SK-N-SH (cell line): ENCODE measurements around the gene IMPA2.

Experiments used
- GABPA ChIP-seq: IDR thresholded peaks from 2 replicates; pipeline ENCODE4 v1.4.0; 2012; ENCODE audit warnings: low read depth, mild to moderate bottlenecking
- JUND ChIP-seq: IDR thresholded peaks from 2 replicates; pipeline ENCODE4 v1.4.0; 2012
- RCOR1 ChIP-seq: fragments of 150-350 bp; IDR thresholded peaks from 2 replicates; pipeline ENCODE4 v1.6.1; 2017; ENCODE audit warnings: antibody characterized with exemption, low read length
- RFX5 ChIP-seq: IDR thresholded peaks from 2 replicates; pipeline ENCODE4 v1.6.1; 2012; ENCODE audit warnings: mild to moderate bottlenecking, improper control_type of control experiment, low read length
- TEAD4 ChIP-seq: IDR thresholded peaks from 2 replicates; pipeline ENCODE4 v1.4.0; 2012; ENCODE audit warnings: mild to moderate bottlenecking, borderline replicate concordance; ENCODE audit not compliant: insufficient read depth
- TF ChIP-seq, protein P1 (sequence below): fragments of 200-600 bp; sonication (generic); IDR thresholded peaks from 2 replicates; pipeline ENCODE4 v1.6.1; 2017; ENCODE audit warnings: antibody characterized with exemption, mild to moderate bottlenecking, moderate library complexity
- TF ChIP-seq, protein P2 (sequence below): IDR thresholded peaks from 2 replicates; pipeline ENCODE4 v1.6.1; 2012; ENCODE audit warnings: mild to moderate bottlenecking, low read depth, low read length, moderate library complexity

DNA sequence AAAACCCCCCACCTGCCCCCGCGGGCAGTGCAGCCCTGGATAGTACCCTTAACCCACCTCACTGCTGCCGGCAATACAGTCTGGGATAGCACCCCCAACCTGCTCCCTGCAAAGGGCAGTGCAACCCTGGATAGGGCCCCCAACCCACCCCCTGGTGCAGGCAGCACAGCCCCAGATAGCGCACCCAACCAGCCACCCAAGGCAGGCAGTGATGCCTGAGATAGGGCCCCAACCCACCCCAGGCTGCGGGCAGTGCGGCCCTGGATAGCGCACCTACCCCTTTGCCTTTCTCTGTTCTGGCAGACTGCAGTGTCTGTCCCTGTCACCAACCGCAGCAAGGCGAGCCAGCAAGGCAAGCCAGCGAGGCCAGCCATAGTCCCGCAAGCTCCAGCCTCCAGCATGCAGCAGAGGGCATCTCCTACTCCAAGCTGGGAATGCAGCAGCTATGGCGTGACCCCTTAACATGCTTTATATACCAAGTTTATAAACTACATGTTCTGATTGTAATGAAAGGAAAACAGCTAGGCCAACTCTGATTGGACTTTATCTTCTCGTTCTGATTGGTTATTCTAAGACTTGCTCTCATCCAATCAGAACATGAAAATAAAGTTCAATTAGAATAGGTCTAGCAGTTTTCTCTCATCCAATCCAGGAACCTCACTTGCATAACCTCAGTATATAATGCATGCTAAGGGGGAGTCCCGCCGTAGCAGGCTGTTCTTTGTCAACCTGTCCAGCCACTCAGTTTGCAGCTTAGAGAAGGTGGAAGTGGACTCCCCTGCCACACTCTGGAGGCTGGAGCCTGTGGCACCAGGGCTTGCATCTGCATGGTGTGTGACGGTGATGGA is 78.3 kb downstream of the IMPA2 start:
- TF ChIP-seq GABPA (no peak), JUND (no peak), RFX5 (no peak), RCOR1 (no peak), TEAD4 (no peak)
- TF ChIP-seq, protein P1, sequence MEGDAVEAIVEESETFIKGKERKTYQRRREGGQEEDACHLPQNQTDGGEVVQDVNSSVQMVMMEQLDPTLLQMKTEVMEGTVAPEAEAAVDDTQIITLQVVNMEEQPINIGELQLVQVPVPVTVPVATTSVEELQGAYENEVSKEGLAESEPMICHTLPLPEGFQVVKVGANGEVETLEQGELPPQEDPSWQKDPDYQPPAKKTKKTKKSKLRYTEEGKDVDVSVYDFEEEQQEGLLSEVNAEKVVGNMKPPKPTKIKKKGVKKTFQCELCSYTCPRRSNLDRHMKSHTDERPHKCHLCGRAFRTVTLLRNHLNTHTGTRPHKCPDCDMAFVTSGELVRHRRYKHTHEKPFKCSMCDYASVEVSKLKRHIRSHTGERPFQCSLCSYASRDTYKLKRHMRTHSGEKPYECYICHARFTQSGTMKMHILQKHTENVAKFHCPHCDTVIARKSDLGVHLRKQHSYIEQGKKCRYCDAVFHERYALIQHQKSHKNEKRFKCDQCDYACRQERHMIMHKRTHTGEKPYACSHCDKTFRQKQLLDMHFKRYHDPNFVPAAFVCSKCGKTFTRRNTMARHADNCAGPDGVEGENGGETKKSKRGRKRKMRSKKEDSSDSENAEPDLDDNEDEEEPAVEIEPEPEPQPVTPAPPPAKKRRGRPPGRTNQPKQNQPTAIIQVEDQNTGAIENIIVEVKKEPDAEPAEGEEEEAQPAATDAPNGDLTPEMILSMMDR, result no peak
- TF ChIP-seq, protein P2, sequence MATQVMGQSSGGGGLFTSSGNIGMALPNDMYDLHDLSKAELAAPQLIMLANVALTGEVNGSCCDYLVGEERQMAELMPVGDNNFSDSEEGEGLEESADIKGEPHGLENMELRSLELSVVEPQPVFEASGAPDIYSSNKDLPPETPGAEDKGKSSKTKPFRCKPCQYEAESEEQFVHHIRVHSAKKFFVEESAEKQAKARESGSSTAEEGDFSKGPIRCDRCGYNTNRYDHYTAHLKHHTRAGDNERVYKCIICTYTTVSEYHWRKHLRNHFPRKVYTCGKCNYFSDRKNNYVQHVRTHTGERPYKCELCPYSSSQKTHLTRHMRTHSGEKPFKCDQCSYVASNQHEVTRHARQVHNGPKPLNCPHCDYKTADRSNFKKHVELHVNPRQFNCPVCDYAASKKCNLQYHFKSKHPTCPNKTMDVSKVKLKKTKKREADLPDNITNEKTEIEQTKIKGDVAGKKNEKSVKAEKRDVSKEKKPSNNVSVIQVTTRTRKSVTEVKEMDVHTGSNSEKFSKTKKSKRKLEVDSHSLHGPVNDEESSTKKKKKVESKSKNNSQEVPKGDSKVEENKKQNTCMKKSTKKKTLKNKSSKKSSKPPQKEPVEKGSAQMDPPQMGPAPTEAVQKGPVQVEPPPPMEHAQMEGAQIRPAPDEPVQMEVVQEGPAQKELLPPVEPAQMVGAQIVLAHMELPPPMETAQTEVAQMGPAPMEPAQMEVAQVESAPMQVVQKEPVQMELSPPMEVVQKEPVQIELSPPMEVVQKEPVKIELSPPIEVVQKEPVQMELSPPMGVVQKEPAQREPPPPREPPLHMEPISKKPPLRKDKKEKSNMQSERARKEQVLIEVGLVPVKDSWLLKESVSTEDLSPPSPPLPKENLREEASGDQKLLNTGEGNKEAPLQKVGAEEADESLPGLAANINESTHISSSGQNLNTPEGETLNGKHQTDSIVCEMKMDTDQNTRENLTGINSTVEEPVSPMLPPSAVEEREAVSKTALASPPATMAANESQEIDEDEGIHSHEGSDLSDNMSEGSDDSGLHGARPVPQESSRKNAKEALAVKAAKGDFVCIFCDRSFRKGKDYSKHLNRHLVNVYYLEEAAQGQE, result no peak
